H1 (cell line): ENCODE results near the gene BCL2L11. TPM values are rescaled to one million over a fixed set of nuclear protein-coding genes. Genes with fewer than 3 reads are reported as not detected.

Source experiments
- CTCF ChIA-PET: fragments of 300-600 bp; sonication (Branson Sonifier 250); formaldehyde crosslinking; loops from one replicate; lab custom pipeline; 2021; ENCODE audit not compliant: partially characterized antibody; lab: Charles Lee
- POLR2A ChIA-PET: fragments of 300-600 bp; sonication (Branson Sonifier 250); formaldehyde crosslinking; loops from one replicate; lab custom pipeline; 2021; ENCODE audit warnings: inconsistent platforms; ENCODE audit not compliant: partially characterized antibody; lab: Charles Lee
- DNase-seq, 2 experiments: peaks; one replicate each; pipeline versions ENCODE4 v3.0.0 to v3.0.0-alpha.2; 2010 to 2022; ENCODE audit warnings: low spot score in 2 of 2, low read depth in 1 of 2, mixed read lengths in 1 of 2
- FAIRE-seq: peaks from 2 replicates; lab custom pipeline; 2011; peaks lifted over from hg19 to GRCh38; lab: Jason Lieb, UNC
- H2AFZ ChIP-seq: 2 replicates; pipeline ENCODE4 v1.8.1; 2012; ENCODE audit warnings: low read length, inconsistent platforms
- H2AK5ac ChIP-seq: 2 replicates; pipeline ENCODE4 v1.6.1; 2013; ENCODE audit warnings: low read depth, low read length
- H2BK120ac ChIP-seq: replicated peaks from 2 replicates; pipeline ENCODE3; 2013; ENCODE audit warnings: low read depth, low read length, inconsistent platforms
- H2BK12ac ChIP-seq: 2 replicates; pipeline ENCODE4 v1.6.1; 2013; ENCODE audit warnings: low read depth, low read length
- H2BK15ac ChIP-seq: 2 replicates; pipeline ENCODE4 v1.6.1; 2013; ENCODE audit warnings: low read length
- H2BK20ac ChIP-seq: 2 replicates; pipeline ENCODE4 v1.6.1; 2013; ENCODE audit warnings: low read length
- H2BK5ac ChIP-seq: 2 replicates; pipeline ENCODE4 v1.6.1; 2013; ENCODE audit warnings: low read depth, low read length
- H3K14ac ChIP-seq: 2 replicates; pipeline ENCODE4 v1.6.1; 2013; ENCODE audit warnings: inconsistent platforms; ENCODE audit not compliant: insufficient read length
- H3K18ac ChIP-seq: 2 replicates; pipeline ENCODE4 v1.6.1; 2013; ENCODE audit warnings: low read length; ENCODE audit errors: extremely low read depth
- H3K23ac ChIP-seq: 2 replicates; pipeline ENCODE4 v1.6.1; 2013; ENCODE audit warnings: inconsistent platforms; ENCODE audit not compliant: insufficient read length
- H3K23me2 ChIP-seq: 2 replicates; pipeline ENCODE4 v1.6.1; 2013; ENCODE audit warnings: low read depth, low read length
- H3K27ac ChIP-seq: 2 replicates; pipeline ENCODE4 v1.6.1; 2011; ENCODE audit warnings: low read depth, low read length, inconsistent platforms
- H3K27me3 ChIP-seq, 4 experiments: replicated peaks in 1 of 4; 1 replicate in 1 of 4; 2 replicates in 3 of 4; pipeline versions ENCODE4 v1.6.1 to v1.8.1; 2011 to 2013; ENCODE audit warnings: low read length in 3 of 4, mild to moderate bottlenecking in 3 of 4, inconsistent platforms in 2 of 4, mixed read lengths in 2 of 4, moderate library complexity in 1 of 4; ENCODE audit not compliant: control insufficient read depth in 3 of 4, insufficient read depth in 3 of 4; ENCODE audit errors: extremely low read depth in 1 of 4
- H3K36me3 ChIP-seq, 4 experiments: 2 replicates each; pipeline versions ENCODE4 v1.6.1 to v1.8.1; 2011 to 2013; ENCODE audit warnings: mild to moderate bottlenecking in 4 of 4, low read length in 3 of 4, moderate library complexity in 2 of 4, control low read depth in 1 of 4, inconsistent platforms in 1 of 4; ENCODE audit not compliant: insufficient read depth in 4 of 4, control insufficient read depth in 2 of 4
- H3K4ac ChIP-seq: replicated peaks from 2 replicates; pipeline ENCODE3; 2013; ENCODE audit warnings: low read length, low read depth, mixed read lengths, inconsistent platforms; ENCODE audit not compliant: insufficient read length
- H3K4me1 ChIP-seq, 4 experiments: replicated peaks in 1 of 4; 1 replicate in 1 of 4; 2 replicates in 3 of 4; pipeline versions ENCODE4 v1.6.1 to v1.8.1; 2011 to 2013; ENCODE audit warnings: low read length in 3 of 4, inconsistent platforms in 2 of 4, mixed read lengths in 1 of 4; ENCODE audit not compliant: insufficient read depth in 4 of 4, control insufficient read depth in 3 of 4
- H3K4me2 ChIP-seq, 2 experiments: 2 replicates each; pipeline versions ENCODE4 v1.6.1 to v1.8.1; 2011 to 2013; ENCODE audit warnings: low read depth in 2 of 2, low read length in 2 of 2, control low read depth in 1 of 2, inconsistent platforms in 1 of 2, mild to moderate bottlenecking in 1 of 2; ENCODE audit not compliant: insufficient read depth in 1 of 2
- H3K4me3 ChIP-seq, 4 experiments: fragments of 200-600, 300-600 bp in 1 of 4; sonication (generic), shearing (Covaris generic), sonication (Bioruptor Twin) in 1 of 4; 2 replicates each; pipeline versions ENCODE4 v1.5.1 to v1.8.1; 2011 to 2016; ENCODE audit warnings: low read length in 4 of 4, low read depth in 3 of 4, control low read depth in 2 of 4, inconsistent platforms in 2 of 4, mild to moderate bottlenecking in 2 of 4, mixed read lengths in 1 of 4, moderate library complexity in 1 of 4; ENCODE audit not compliant: insufficient read depth in 2 of 4; ENCODE audit errors: extremely low read depth in 1 of 4
- H3K56ac ChIP-seq: replicated peaks from 2 replicates; pipeline ENCODE3; 2013; ENCODE audit warnings: low read depth, mild to moderate bottlenecking, mixed read lengths, low read length, inconsistent platforms; ENCODE audit not compliant: insufficient read length
- H3K79me1 ChIP-seq: 2 replicates; pipeline ENCODE4 v1.6.1; 2013; ENCODE audit warnings: low read depth, low read length, control low read depth
- H3K79me2 ChIP-seq, 2 experiments: 2 replicates each; pipeline versions ENCODE4 v1.6.1 to v1.8.1; 2012 to 2013; ENCODE audit warnings: low read length in 2 of 2, mild to moderate bottlenecking in 2 of 2, inconsistent platforms in 1 of 2; ENCODE audit not compliant: insufficient read depth in 2 of 2, control insufficient read depth in 1 of 2
- H3K9ac ChIP-seq, 4 experiments: replicated peaks in 1 of 4; 1 replicate in 1 of 4; 2 replicates in 3 of 4; pipeline versions ENCODE4 v1.6.1 to v1.8.1; 2011 to 2013; ENCODE audit warnings: low read depth in 3 of 4, low read length in 3 of 4, control low read depth in 2 of 4, mild to moderate bottlenecking in 2 of 4, moderate library complexity in 2 of 4, inconsistent platforms in 1 of 4; ENCODE audit errors: extremely low read depth in 1 of 4
- H3K9me3 ChIP-seq, 2 experiments: 2 replicates each; pipeline versions ENCODE4 v1.6.1 to v1.8.1; 2012 to 2013; ENCODE audit warnings: mild to moderate bottlenecking in 2 of 2, moderate library complexity in 2 of 2, control low read depth in 1 of 2, inconsistent platforms in 1 of 2, low read depth in 1 of 2, low read length in 1 of 2, mixed read lengths in 1 of 2; ENCODE audit not compliant: insufficient read depth in 2 of 2
- H4K20me1 ChIP-seq, 2 experiments: replicated peaks in 1 of 2; 2 replicates each; pipeline versions ENCODE3 to v1.8.1; 2011 to 2013; ENCODE audit warnings: inconsistent platforms in 2 of 2, low read length in 2 of 2, mild to moderate bottlenecking in 1 of 2; ENCODE audit not compliant: insufficient read depth in 2 of 2, control insufficient read depth in 1 of 2
- H4K5ac ChIP-seq: 2 replicates; pipeline ENCODE4 v1.6.1; 2013; ENCODE audit warnings: low read length, low read depth, mixed read lengths, inconsistent platforms; ENCODE audit not compliant: insufficient read length
- H4K8ac ChIP-seq: 2 replicates; pipeline ENCODE4 v1.8.0; 2013; ENCODE audit warnings: mild to moderate bottlenecking, moderate library complexity, low read length, inconsistent platforms; ENCODE audit not compliant: insufficient read depth; ENCODE audit errors: extremely low read depth
- H4K91ac ChIP-seq: replicated peaks from 2 replicates; pipeline ENCODE3; 2013; ENCODE audit warnings: low read length, mixed read lengths, inconsistent platforms; ENCODE audit not compliant: insufficient read length
- KDM5A ChIP-seq: fragments of 200-600 bp; IDR thresholded peaks from 2 replicates; pipeline ENCODE4 v1.7.1; 2012; ENCODE audit warnings: mild to moderate bottlenecking, low read length, inconsistent platforms, mixed read lengths
- NRF1 ChIP-seq: IDR thresholded peaks from 2 replicates; pipeline ENCODE4 v1.6.1; 2011; ENCODE audit warnings: mild to moderate bottlenecking, low read depth, low read length, improper control_type of control experiment
- SIX5 ChIP-seq: IDR thresholded peaks from 2 replicates; pipeline ENCODE4 v1.6.1; 2011; ENCODE audit warnings: mild to moderate bottlenecking, low read depth, low read length
- SRF ChIP-seq: IDR thresholded peaks from 2 replicates; pipeline ENCODE4 v1.6.1; 2011; ENCODE audit warnings: mild to moderate bottlenecking, low read depth, low read length, moderate library complexity
- WGBS, 2 experiments: shearing (Covaris generic) in 1 of 2; methylation state at CpG; one replicate each; pipeline versions ENCODE4 v1.1.6 to v1.1.7; 2013 to 2015; ENCODE audit warnings: low lambda C conversion rate in 2 of 2, mixed read lengths in 2 of 2, inconsistent platforms in 1 of 2, low coverage in 1 of 2, missing lambda C conversion rate in 1 of 2; ENCODE audit not compliant: insufficient replicate concordance in 2 of 2, insufficient coverage in 1 of 2, insufficient read length in 1 of 2; ENCODE audit errors: extremely low coverage in 1 of 2, missing lambda C conversion rate in 1 of 2; 5-methylcytosine and 5-hydroxymethylcytosine counted together
- polyA plus RNA-seq, 7 experiments: library from polyadenylated mRNA; depleted of rRNA in 3 of 7; stranded (reverse) in 5 of 7; unstranded in 2 of 7; fragments of >200 nt in 5 of 7; fragments of 200-250 nt in 2 of 7; gene quantifications; 1 replicate in 5 of 7; 2 replicates in 1 of 7; 4 replicates in 1 of 7; pipeline versions ENCODE4 v1.2.1 to v1.2.3, GENCODE V29; 2011 to 2013; ENCODE audit warnings: missing spikeins in 2 of 7, mixed read lengths in 2 of 7
- total RNA-seq: library from RNA; stranded (reverse); fragmentation: NEBNext Ultra II Directional; extraction: Animal tissue kit (Norgen Biotek cat#: 25700); gene quantifications from 2 replicates; pipeline ENCODE4 v1.2.1, GENCODE V29; 2021

Gene BCL2L11
- total and polyA plus RNA-seq, 2 of the 8 experiments (the other 6 are each of a cell fraction or from before 2014, with no cell fraction given) = 7.5 to 22.9 TPM

DNA sequence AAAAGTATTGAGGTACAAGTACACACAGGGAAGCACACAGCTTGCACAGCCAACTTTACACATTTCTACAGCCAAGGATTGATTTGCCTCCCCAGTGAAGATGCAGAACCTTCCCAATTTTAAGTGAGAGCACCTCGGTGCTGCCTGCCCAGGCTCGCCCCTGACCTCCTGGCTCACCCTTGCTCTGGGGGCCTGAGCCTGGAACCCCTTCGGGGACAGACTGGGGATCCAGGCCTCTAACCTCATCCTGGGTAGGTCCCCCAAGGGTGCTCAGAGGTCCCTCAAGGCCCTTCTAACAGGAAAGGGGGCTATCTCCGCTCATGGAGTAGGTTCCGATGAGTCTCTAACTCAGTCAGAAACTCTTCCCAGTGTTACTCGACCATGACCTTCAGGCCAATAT, 53.1 kb downstream of the BCL2L11 start:
- TF ChIP-seq NRF1 (no peak), SRF (no peak), KDM5A (no peak), SIX5 (no peak)
- Histone ChIP-seq H4K20me1 (no peaks in the 10 kb centered on the region), H3K23ac (no peak overlapping the region), H2BK120ac (no peak overlapping the region), H4K91ac (no peak overlapping the region), H3K4me1 (peaks cover 0 to 10% (median under 1%) of the 10 kb centered on the region in 4 experiments; a peak in 4 of 7 replicates), H2BK12ac (no peak overlapping the region), H2BK15ac (no peak overlapping the region), H2BK20ac (no peak overlapping the region), H2BK5ac (no peak overlapping the region), H3K9ac (no peak overlapping the region), H3K14ac (no peak overlapping the region), H3K4me2 (no peak overlapping the region), H2AFZ (no peak overlapping the region), H3K79me1 (no peaks in the 10 kb centered on the region), H4K8ac (no peak overlapping the region), H3K18ac (no peak overlapping the region), H3K56ac (no peak overlapping the region), H3K4ac (no peak overlapping the region), H3K79me2 (no peaks in the 10 kb centered on the region), H3K36me3 (no peaks in the 10 kb centered on the region; a peak in 1 of 8 replicates), H4K5ac (no peak overlapping the region), H3K27ac (no peak overlapping the region), H3K27me3 (peaks cover 0 to 3% (median 0%) of the 10 kb centered on the region in 4 experiments; a peak in 2 of 7 replicates), H3K9me3 (no peaks in the 10 kb centered on the region), H2AK5ac (no peak overlapping the region), H3K4me3 (no peak overlapping the region), H3K23me2 (no peaks in the 10 kb centered on the region)
- FAIRE-seq (no peak), DNase-seq (no peak)
- ChIA-PET CTCF (no interaction called here), POLR2A (interaction anchor here (1.2 kb wide), 1 partner anchor 10 kb away, joined by 4 read pairs; no protein-coding TSS in a partner anchor)
- WGBS, 2 experiments = 71% methylated on average over 6 of the region's 6 CpGs; no CpG with 5 or more reads in 1 of the 2 experiments
